ENCODE measurements around the gene ZC3H12A. TPM values are rescaled to one million over a fixed set of nuclear protein-coding genes. Genes with fewer than 3 reads are reported as not detected.

Gene ZC3H12A
- total and polyA plus RNA-seq, 10 of the 15 experiments (the other 5 are each of a cell fraction or from before 2014, with no cell fraction given) = 0.35 to 30.2 (median 13.8) TPM

DNA sequence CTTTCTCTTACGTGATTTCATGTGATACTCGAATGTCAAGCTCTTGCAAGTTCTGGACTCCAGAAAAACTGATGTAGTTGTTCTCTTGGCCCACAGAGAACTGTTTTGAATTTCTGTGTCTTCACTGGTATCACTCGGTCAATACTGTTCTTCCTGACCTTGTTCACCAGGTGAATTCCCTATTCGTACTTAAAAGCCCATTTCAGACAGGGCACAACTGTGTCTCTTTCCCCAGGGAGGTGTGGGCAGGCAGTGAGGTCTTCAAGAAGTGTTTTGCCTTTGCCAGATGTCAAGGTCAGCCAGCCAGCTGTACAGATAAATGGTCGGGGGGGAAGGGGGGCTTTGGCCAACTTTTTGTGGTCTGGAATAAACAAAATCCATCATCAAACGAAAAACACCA is 27.5 kb upstream of the ZC3H12A start:
- H4K20me1 ChIP-seq (ENCODE audit: control insufficient read depth, insufficient read depth) = no peaks in the 10 kb centered on the region
- no peak overlapping the region for H3K4me2 ChIP-seq (ENCODE audit: control insufficient read depth, insufficient read depth)
- H3K9ac ChIP-seq (ENCODE audit: control insufficient read depth, insufficient read depth, low read length) = no peak overlapping the region
- FAIRE-seq = no peak
- no peak overlapping the region for H3K4me3 ChIP-seq
- ChIA-PET RAD21 (ENCODE audit: unreplicated experiment) (interaction anchor here (15.1 kb wide), 1 partner anchor 41 kb away, joined by 166 read pairs; no protein-coding TSS in a partner anchor), CTCF (interaction anchor here (1.2 kb wide), 1 partner anchor 12 kb away, joined by 3 read pairs; no protein-coding TSS in a partner anchor), POLR2A (interaction anchor here (0.6 kb wide), 1 partner anchor 39 kb away, joined by 4 read pairs; no protein-coding TSS in a partner anchor), SMC1A (ENCODE audit: uncharacterized antibody, unreplicated experiment) (no interaction called here)
- H3K9me3 ChIP-seq (replicated peaks; ENCODE audit: control insufficient read depth, insufficient read depth, low read length) = no peaks in the 10 kb centered on the region
- intact Hi-C loops (cut with micrococcal nuclease; ENCODE audit: unreplicated experiment) = no loop called here
- WGBS (ENCODE audit: insufficient coverage, insufficient replicate concordance, low lambda C conversion rate, missing lambda C conversion rate) = 4% methylated on average over 6 of the region's 6 CpGs
- no peaks in the 10 kb centered on the region for H3K4me1 ChIP-seq (ENCODE audit: control insufficient read depth, insufficient read depth, low read length)
- H3K36me3 ChIP-seq (ENCODE audit: control insufficient read depth in 2 of 2, insufficient read depth in 2 of 2, low read length in 1 of 2) = no peaks in the 10 kb centered on the region
- no peak overlapping the region for H2AFZ ChIP-seq (ENCODE audit: control insufficient read depth, low read depth, low read length)
- ATAC-seq = no peak
- no peaks in the 10 kb centered on the region for H3K79me2 ChIP-seq (ENCODE audit: control insufficient read depth, insufficient read depth, low read length)
- H3K27me3 ChIP-seq (replicated peaks in 1 of 2; ENCODE audit: control insufficient read depth in 2 of 2, insufficient read depth in 2 of 2, low read length in 1 of 2) = no peaks in the 10 kb centered on the region
- TF ChIP-seq RBBP5 (conservative IDR thresholded peaks at IDR 0.05) = no peak
- TF ChIP-seq NR2F1 (conservative IDR thresholded peaks at IDR 0.05) = no peak
- TF ChIP-seq, protein P1, sequence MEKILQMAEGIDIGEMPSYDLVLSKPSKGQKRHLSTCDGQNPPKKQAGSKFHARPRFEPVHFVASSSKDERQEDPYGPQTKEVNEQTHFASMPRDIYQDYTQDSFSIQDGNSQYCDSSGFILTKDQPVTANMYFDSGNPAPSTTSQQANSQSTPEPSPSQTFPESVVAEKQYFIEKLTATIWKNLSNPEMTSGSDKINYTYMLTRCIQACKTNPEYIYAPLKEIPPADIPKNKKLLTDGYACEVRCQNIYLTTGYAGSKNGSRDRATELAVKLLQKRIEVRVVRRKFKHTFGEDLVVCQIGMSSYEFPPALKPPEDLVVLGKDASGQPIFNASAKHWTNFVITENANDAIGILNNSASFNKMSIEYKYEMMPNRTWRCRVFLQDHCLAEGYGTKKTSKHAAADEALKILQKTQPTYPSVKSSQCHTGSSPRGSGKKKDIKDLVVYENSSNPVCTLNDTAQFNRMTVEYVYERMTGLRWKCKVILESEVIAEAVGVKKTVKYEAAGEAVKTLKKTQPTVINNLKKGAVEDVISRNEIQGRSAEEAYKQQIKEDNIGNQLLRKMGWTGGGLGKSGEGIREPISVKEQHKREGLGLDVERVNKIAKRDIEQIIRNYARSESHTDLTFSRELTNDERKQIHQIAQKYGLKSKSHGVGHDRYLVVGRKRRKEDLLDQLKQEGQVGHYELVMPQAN (conservative IDR thresholded peaks at IDR 0.05) = no peak
- TF ChIP-seq, protein P2, sequence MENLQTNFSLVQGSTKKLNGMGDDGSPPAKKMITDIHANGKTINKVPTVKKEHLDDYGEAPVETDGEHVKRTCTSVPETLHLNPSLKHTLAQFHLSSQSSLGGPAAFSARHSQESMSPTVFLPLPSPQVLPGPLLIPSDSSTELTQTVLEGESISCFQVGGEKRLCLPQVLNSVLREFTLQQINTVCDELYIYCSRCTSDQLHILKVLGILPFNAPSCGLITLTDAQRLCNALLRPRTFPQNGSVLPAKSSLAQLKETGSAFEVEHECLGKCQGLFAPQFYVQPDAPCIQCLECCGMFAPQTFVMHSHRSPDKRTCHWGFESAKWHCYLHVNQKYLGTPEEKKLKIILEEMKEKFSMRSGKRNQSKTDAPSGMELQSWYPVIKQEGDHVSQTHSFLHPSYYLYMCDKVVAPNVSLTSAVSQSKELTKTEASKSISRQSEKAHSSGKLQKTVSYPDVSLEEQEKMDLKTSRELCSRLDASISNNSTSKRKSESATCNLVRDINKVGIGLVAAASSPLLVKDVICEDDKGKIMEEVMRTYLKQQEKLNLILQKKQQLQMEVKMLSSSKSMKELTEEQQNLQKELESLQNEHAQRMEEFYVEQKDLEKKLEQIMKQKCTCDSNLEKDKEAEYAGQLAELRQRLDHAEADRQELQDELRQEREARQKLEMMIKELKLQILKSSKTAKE (IDR thresholded peaks at IDR 0.05; ENCODE audit: low read depth, poor library complexity, severe bottlenecking) = no peak
- TF ChIP-seq, protein P3, sequence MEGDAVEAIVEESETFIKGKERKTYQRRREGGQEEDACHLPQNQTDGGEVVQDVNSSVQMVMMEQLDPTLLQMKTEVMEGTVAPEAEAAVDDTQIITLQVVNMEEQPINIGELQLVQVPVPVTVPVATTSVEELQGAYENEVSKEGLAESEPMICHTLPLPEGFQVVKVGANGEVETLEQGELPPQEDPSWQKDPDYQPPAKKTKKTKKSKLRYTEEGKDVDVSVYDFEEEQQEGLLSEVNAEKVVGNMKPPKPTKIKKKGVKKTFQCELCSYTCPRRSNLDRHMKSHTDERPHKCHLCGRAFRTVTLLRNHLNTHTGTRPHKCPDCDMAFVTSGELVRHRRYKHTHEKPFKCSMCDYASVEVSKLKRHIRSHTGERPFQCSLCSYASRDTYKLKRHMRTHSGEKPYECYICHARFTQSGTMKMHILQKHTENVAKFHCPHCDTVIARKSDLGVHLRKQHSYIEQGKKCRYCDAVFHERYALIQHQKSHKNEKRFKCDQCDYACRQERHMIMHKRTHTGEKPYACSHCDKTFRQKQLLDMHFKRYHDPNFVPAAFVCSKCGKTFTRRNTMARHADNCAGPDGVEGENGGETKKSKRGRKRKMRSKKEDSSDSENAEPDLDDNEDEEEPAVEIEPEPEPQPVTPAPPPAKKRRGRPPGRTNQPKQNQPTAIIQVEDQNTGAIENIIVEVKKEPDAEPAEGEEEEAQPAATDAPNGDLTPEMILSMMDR (IDR thresholded peaks at IDR 0.05 in 2 of 3, conservative IDR thresholded peaks at IDR 0.05 in 1 of 3; ENCODE audit: control insufficient read depth in 2 of 3, extremely low read depth in 1 of 3, insufficient read depth in 1 of 3, low read depth in 3 of 3, low read length in 3 of 3) = no peak
- no peak for TF ChIP-seq HDGF (IDR thresholded peaks at IDR 0.05)
- TF ChIP-seq NFXL1 (IDR thresholded peaks at IDR 0.05; ENCODE audit: borderline replicate concordance) = no peak
- TF ChIP-seq, protein P4, sequence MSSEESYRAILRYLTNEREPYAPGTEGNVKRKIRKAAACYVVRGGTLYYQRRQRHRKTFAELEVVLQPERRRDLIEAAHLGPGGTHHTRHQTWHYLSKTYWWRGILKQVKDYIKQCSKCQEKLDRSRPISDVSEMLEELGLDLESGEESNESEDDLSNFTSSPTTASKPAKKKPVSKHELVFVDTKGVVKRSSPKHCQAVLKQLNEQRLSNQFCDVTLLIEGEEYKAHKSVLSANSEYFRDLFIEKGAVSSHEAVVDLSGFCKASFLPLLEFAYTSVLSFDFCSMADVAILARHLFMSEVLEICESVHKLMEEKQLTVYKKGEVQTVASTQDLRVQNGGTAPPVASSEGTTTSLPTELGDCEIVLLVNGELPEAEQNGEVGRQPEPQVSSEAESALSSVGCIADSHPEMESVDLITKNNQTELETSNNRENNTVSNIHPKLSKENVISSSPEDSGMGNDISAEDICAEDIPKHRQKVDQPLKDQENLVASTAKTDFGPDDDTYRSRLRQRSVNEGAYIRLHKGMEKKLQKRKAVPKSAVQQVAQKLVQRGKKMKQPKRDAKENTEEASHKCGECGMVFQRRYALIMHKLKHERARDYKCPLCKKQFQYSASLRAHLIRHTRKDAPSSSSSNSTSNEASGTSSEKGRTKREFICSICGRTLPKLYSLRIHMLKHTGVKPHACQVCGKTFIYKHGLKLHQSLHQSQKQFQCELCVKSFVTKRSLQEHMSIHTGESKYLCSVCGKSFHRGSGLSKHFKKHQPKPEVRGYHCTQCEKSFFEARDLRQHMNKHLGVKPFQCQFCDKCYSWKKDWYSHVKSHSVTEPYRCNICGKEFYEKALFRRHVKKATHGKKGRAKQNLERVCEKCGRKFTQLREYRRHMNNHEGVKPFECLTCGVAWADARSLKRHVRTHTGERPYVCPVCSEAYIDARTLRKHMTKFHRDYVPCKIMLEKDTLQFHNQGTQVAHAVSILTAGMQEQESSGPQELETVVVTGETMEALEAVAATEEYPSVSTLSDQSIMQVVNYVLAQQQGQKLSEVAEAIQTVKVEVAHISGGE (CRISPR knock-in tag; IDR thresholded peaks at IDR 0.05) = no peak
- TF ChIP-seq CBFB (IDR thresholded peaks at IDR 0.05; ENCODE audit: low read depth) = no peak
- DNase-seq (ENCODE audit: low read depth, low spot score) = no peak
- no peak overlapping the region for H3K27ac ChIP-seq (ENCODE audit: control insufficient read depth, insufficient read depth)
- BruUV-seq (replicated peaks) = no TSS peak
- in situ Hi-C loops (cut with MboI) = no loop called here

Measured in GM12878 (cell line).